Skeletal muscle cell (primary cell): Measurements from ENCODE around the gene USP47.

Source experiments
- DNase-seq: peaks from one replicate; pipeline ENCODE4 v3.0.0-alpha.2; 2010; ENCODE audit warnings: low read depth
- H3K4me3 ChIP-seq: 2 replicates; pipeline ENCODE4 v1.5.1; 2011; ENCODE audit warnings: low read depth, mild to moderate bottlenecking, control low read depth, low read length, moderate library complexity

USP47 gene

GRCh38 chr11:11987503-11988022 is 145.8 kb downstream of the USP47 start:
- no peak for DNase-seq
- H3K4me3 ChIP-seq: no peak overlapping the region

- H3K4me3 ChIP-seq: no peak overlapping the region
- peak; percentile 40 for DNase-seq
These were observed 146.4 kb downstream of the USP47 start for GRCh38 chr11:11988099-11988651.

- no peak overlapping the region for H3K4me3 ChIP-seq
- DNase-seq: no peak
These were observed 147.0 kb downstream of the USP47 start for GRCh38 chr11:11988681-11989261.

GRCh38 chr11:11989774-11990744 is 148.3 kb downstream of the USP47 start:
- no peak overlapping the region for H3K4me3 ChIP-seq
- DNase-seq: no peak

- H3K4me3 ChIP-seq: no peak overlapping the region
- DNase-seq: no peak
These were observed 150.8 kb downstream of the USP47 start for GRCh38 chr11:11992257-11993212.

GRCh38 chr11:11993839-11994238 is 152.1 kb downstream of the USP47 start:
- no peak overlapping the region for H3K4me3 ChIP-seq
- no peak for DNase-seq

GRCh38 chr11:11995601-11996000 is 153.8 kb downstream of the USP47 start:
- DNase-seq: no peak
- H3K4me3 ChIP-seq: no peak overlapping the region

GRCh38 chr11:11996321-11997048 is 154.7 kb downstream of the USP47 start:
- no peak for DNase-seq
- no peak overlapping the region for H3K4me3 ChIP-seq

- DNase-seq: no peak
- no peak overlapping the region for H3K4me3 ChIP-seq
These were observed 155.2 kb downstream of the USP47 start for GRCh38 chr11:11997049-11997322.

- peak overlapping the region; percentile 19 for H3K4me3 ChIP-seq
- peak; percentile 67 for DNase-seq
These were observed 156.5 kb downstream of the USP47 start for GRCh38 chr11:11998091-11998781.

GRCh38 chr11:12001186-12001585 is 159.4 kb downstream of the USP47 start:
- DNase-seq: no peak
- no peak overlapping the region for H3K4me3 ChIP-seq

GRCh38 chr11:12003336-12003735 is 161.6 kb downstream of the USP47 start:
- no peak for DNase-seq
- H3K4me3 ChIP-seq: no peak overlapping the region

- no peak for DNase-seq
- no peak overlapping the region for H3K4me3 ChIP-seq
These were observed 162.0 kb downstream of the USP47 start for GRCh38 chr11:12003815-12004214.

- no peak for DNase-seq
- H3K4me3 ChIP-seq: no peak overlapping the region
These were observed 163.3 kb downstream of the USP47 start for GRCh38 chr11:12005061-12005460.

GRCh38 chr11:12005476-12005875 is 163.7 kb downstream of the USP47 start:
- DNase-seq: peak; percentile 39
- H3K4me3 ChIP-seq: no peak overlapping the region

GRCh38 chr11:12006552-12007229 is 164.9 kb downstream of the USP47 start:
- no peak overlapping the region for H3K4me3 ChIP-seq
- no peak for DNase-seq

GRCh38 chr11:12007230-12007593 is 165.4 kb downstream of the USP47 start:
- no peak for DNase-seq
- H3K4me3 ChIP-seq: no peak overlapping the region
